H9 (cell line): ENCODE data around the gene RARG. TPM values are rescaled to one million over a fixed set of nuclear protein-coding genes. Genes with fewer than 3 reads are reported as not detected.

Experiments used
- DNase-seq: peaks from one replicate; pipeline ENCODE4 v3.0.0-alpha.2; 2017
- H2AFZ ChIP-seq: one replicate; pipeline ENCODE4 v1.6.1; 2013; ENCODE audit warnings: mild to moderate bottlenecking, low read length, control low read depth, moderate library complexity
- H2AK5ac ChIP-seq: 2 replicates; pipeline ENCODE4 v1.6.1; 2013; ENCODE audit warnings: low read length, control low read depth, mixed read lengths; ENCODE audit not compliant: insufficient read length
- H2BK120ac ChIP-seq: one replicate; pipeline ENCODE4 v1.6.1; 2013; ENCODE audit warnings: low read depth, mild to moderate bottlenecking, low read length, control low read depth, inconsistent platforms; ENCODE audit not compliant: poor library complexity, severe bottlenecking
- H2BK12ac ChIP-seq: 2 replicates; pipeline ENCODE4 v1.6.1; 2013; ENCODE audit warnings: low read length, control low read depth, mixed read lengths, low read depth; ENCODE audit not compliant: insufficient read length
- H2BK15ac ChIP-seq: 2 replicates; pipeline ENCODE4 v1.6.1; 2013; ENCODE audit warnings: low read depth, low read length, control low read depth
- H2BK20ac ChIP-seq: one replicate; pipeline ENCODE4 v1.6.1; 2013; ENCODE audit warnings: low read depth, mild to moderate bottlenecking, low read length, control low read depth, inconsistent platforms; ENCODE audit not compliant: poor library complexity, severe bottlenecking
- H2BK5ac ChIP-seq: 2 replicates; pipeline ENCODE4 v1.6.1; 2013; ENCODE audit warnings: low read length, control low read depth, mixed read lengths; ENCODE audit not compliant: insufficient read length
- H3K14ac ChIP-seq: 2 replicates; pipeline ENCODE4 v1.6.1; 2013; ENCODE audit warnings: low read length, control low read depth; ENCODE audit not compliant: insufficient read depth
- H3K18ac ChIP-seq: 2 replicates; pipeline ENCODE4 v1.6.1; 2013; ENCODE audit warnings: low read depth, mild to moderate bottlenecking, mixed read lengths, low read length, control low read depth; ENCODE audit not compliant: insufficient read length
- H3K23ac ChIP-seq: 2 replicates; pipeline ENCODE4 v1.6.1; 2013; ENCODE audit warnings: low read length, control low read depth, mixed read lengths, low read depth; ENCODE audit not compliant: insufficient read length
- H3K23me2 ChIP-seq: 2 replicates; pipeline ENCODE4 v1.6.1; 2013; ENCODE audit warnings: low read depth, mild to moderate bottlenecking, mixed read lengths, low read length, control low read depth; ENCODE audit not compliant: insufficient read length, poor library complexity, severe bottlenecking
- H3K27ac ChIP-seq: 2 replicates; pipeline ENCODE4 v1.5.1; 2013; ENCODE audit warnings: low read length, control low read depth, mixed read lengths, low read depth; ENCODE audit not compliant: insufficient read length
- H3K27me3 ChIP-seq: 2 replicates; pipeline ENCODE4 v1.6.1; 2013; ENCODE audit warnings: low read length, control low read depth, inconsistent platforms; ENCODE audit not compliant: insufficient read depth
- H3K4ac ChIP-seq: 2 replicates; pipeline ENCODE4 v1.6.1; 2013; ENCODE audit warnings: low read depth, mild to moderate bottlenecking, control low read depth, inconsistent platforms, low read length, moderate library complexity
- H3K4me1 ChIP-seq: 2 replicates; pipeline ENCODE4 v1.6.1; 2013; ENCODE audit warnings: low read length, control low read depth, inconsistent platforms; ENCODE audit not compliant: insufficient read depth
- H3K4me2 ChIP-seq: 2 replicates; pipeline ENCODE4 v1.6.1; 2013; ENCODE audit warnings: low read length, control low read depth, mixed read lengths; ENCODE audit not compliant: insufficient read length, insufficient read depth
- H3K56ac ChIP-seq: 2 replicates; pipeline ENCODE4 v1.6.1; 2013; ENCODE audit warnings: low read depth, mild to moderate bottlenecking, mixed read lengths, low read length, control low read depth; ENCODE audit not compliant: insufficient read length
- H3K79me1 ChIP-seq: 2 replicates; pipeline ENCODE4 v1.6.1; 2013; ENCODE audit warnings: low read depth, mild to moderate bottlenecking, moderate library complexity, low read length, control low read depth, inconsistent platforms; ENCODE audit not compliant: insufficient read depth, poor library complexity, severe bottlenecking
- H3K79me2 ChIP-seq: 2 replicates; pipeline ENCODE4 v1.6.1; 2013; ENCODE audit warnings: low read length, control low read depth, inconsistent platforms; ENCODE audit not compliant: insufficient read depth
- H3K9ac ChIP-seq: 2 replicates; pipeline ENCODE4 v1.6.1; 2013; ENCODE audit warnings: low read length, control low read depth, mixed read lengths; ENCODE audit not compliant: insufficient read length; ENCODE audit errors: extremely low read depth
- H3K9me3 ChIP-seq: one replicate; pipeline ENCODE4 v1.6.1; 2013; ENCODE audit warnings: low read depth, low read length, inconsistent platforms; ENCODE audit not compliant: control insufficient read depth
- H3T11ph ChIP-seq: one replicate; pipeline ENCODE4 v1.6.1; 2013; ENCODE audit warnings: mild to moderate bottlenecking, low read length, control low read depth, inconsistent platforms
- H4K20me1 ChIP-seq: one replicate; pipeline ENCODE4 v1.6.1; 2013; ENCODE audit not compliant: control insufficient read depth, insufficient read length, insufficient read depth
- H4K5ac ChIP-seq: 2 replicates; pipeline ENCODE4 v1.6.1; 2013; ENCODE audit warnings: low read depth, mild to moderate bottlenecking, mixed read lengths, low read length, control low read depth; ENCODE audit not compliant: insufficient read length
- H4K8ac ChIP-seq: replicated peaks from 2 replicates; pipeline ENCODE4 v1.6.1; 2013; ENCODE audit warnings: low read length, control low read depth, mixed read lengths, low read depth; ENCODE audit not compliant: insufficient read length
- H4K91ac ChIP-seq: 2 replicates; pipeline ENCODE4 v1.6.1; 2013; ENCODE audit warnings: low read depth, mild to moderate bottlenecking, moderate library complexity, mixed read lengths, low read length, control low read depth; ENCODE audit not compliant: insufficient read length
- H3K27ac Mint-ChIP-seq, 3 experiments: 2 replicates in 2 of 3; 3 replicates in 1 of 3; pipeline ENCODE4 v1.8.0; 2020 to 2021; ENCODE audit warnings: mixed read lengths in 3 of 3, mild to moderate bottlenecking in 1 of 3, moderate library complexity in 1 of 3
- H3K27me3 Mint-ChIP-seq: 2 replicates; pipeline ENCODE4 v1.8.0; 2021; ENCODE audit warnings: low read depth, mild to moderate bottlenecking, moderate library complexity, mixed read lengths
- H3K36me3 Mint-ChIP-seq, 3 experiments: 2 replicates in 2 of 3; 3 replicates in 1 of 3; pipeline ENCODE4 v1.8.0; 2020 to 2021; ENCODE audit warnings: low read depth in 3 of 3, mixed read lengths in 3 of 3; ENCODE audit not compliant: insufficient read depth in 1 of 3
- H3K4me1 Mint-ChIP-seq, 2 experiments: 2 replicates each; pipeline ENCODE4 v1.8.0; 2020; ENCODE audit warnings: mixed read lengths in 2 of 2
- H3K4me3 Mint-ChIP-seq, 2 experiments: 2 replicates in 1 of 2; 3 replicates in 1 of 2; pipeline ENCODE4 v1.8.0; 2020 to 2021; ENCODE audit warnings: mild to moderate bottlenecking in 2 of 2, mixed read lengths in 2 of 2, moderate library complexity in 1 of 2
- H3K9me3 Mint-ChIP-seq, 2 experiments: 2 replicates in 1 of 2; 3 replicates in 1 of 2; pipeline ENCODE4 v1.8.0; 2020; ENCODE audit warnings: mild to moderate bottlenecking in 2 of 2, mixed read lengths in 2 of 2, moderate library complexity in 1 of 2
- WGBS: extraction: QIAGEN DNeasy Blood & Tissue Kit; methylation state at CpG from one replicate; pipeline ENCODE4 v1.1.7; 2013; ENCODE audit warnings: missing lambda C conversion rate, low lambda C conversion rate, mixed read lengths; ENCODE audit not compliant: insufficient read length; ENCODE audit errors: extremely low coverage; 5-methylcytosine and 5-hydroxymethylcytosine counted together
- total RNA-seq: library from RNA; stranded (reverse); gene quantifications from 2 replicates; pipeline ENCODE4 v1.2.1, GENCODE V29; 2021
- TF ChIP-seq, protein P1 (sequence below): fragments of 200-600 bp; sonication (generic); conservative IDR thresholded peaks from 3 replicates; pipeline ENCODE4 v1.8.0; 2021; ENCODE audit warnings: antibody characterized with exemption, mild to moderate bottlenecking

RARG gene
- total RNA-seq, 1 experiment from 2014 or later, result 43.7 TPM

DNA sequence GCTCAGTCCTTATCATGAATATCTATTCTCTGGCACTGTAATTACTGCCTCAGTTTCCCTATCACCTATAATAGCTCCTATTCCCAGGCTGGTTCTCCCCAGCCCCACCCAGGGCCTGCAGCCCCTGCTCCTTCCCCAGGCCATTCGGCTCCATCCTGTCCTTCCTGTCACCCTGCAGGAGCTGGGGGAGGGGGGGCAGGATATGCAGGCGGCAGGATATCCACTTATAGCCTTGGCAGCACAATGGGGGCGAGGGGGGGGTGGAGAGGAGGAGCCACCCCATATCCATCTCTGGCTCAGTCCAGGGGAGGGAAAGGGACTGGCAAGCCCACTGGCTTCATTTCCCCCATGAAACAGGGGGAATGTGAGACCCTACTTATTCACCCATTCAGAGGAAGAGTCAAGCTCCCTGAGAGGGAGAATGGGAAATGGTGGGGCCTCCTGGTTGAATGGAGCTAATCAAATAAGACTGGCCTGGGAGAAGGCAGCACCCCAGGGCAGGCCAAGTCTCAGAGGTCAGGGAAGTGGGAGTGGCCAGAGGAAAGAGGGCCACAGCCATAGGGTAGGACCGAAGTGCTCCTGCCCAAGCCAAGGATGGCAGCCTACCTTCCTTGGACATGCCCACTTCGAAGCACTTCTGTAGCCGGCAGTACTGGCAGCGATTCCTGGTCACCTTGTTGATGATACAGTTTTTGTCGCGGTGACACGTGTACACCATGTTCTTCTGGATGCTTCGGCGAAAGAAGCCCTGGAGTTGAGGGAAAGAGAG is 17.1 kb downstream of the RARG start:
- peak; percentile 88 for DNase-seq
- Histone ChIP-seq H2AK5ac (no peak overlapping the region), H3K18ac (no peak overlapping the region), H3K79me2 (peaks cover 4% of the 10 kb centered on the region; the same call in 1 of the 2 replicates), H3K27ac (no peak overlapping the region), H3K4ac (no peak overlapping the region), H3K23ac (no peak overlapping the region), H3K23me2 (peaks cover 12% of the 10 kb centered on the region), H4K91ac (no peak overlapping the region), H3K9me3 (no peaks in the 10 kb centered on the region), H2BK12ac (no peak overlapping the region), H2BK15ac (no peak overlapping the region), H3K14ac (no peak overlapping the region), H4K5ac (no peak overlapping the region), H4K8ac (no peak overlapping the region), H2BK20ac (no peak overlapping the region), H2AFZ (no peak overlapping the region), H3K56ac (no peak overlapping the region), H3T11ph (no peak overlapping the region), H3K9ac (no peak overlapping the region), H3K79me1 (no peaks in the 10 kb centered on the region), H4K20me1 (no peaks in the 10 kb centered on the region), H2BK120ac (no peak overlapping the region), H3K27me3 (peaks cover 3% of the 10 kb centered on the region; the same call in 1 of the 2 replicates), H3K4me1 (peaks cover 33% of the 10 kb centered on the region; the same call in 1 of the 2 replicates), H2BK5ac (no peak overlapping the region), H3K4me2 (peak overlapping the region; percentile 9)
- Mint-ChIP-seq H3K9me3 (no peaks in the 10 kb centered on the region; a peak in 2 of 5 replicates), H3K27me3 (peaks cover 17% of the 10 kb centered on the region), H3K27ac (peak overlapping the region in 2 of 3 experiments; percentile 31 to 92; a peak in 2 of 7 replicates), H3K4me1 (peaks cover 62 to 65% of the 10 kb centered on the region in 2 experiments), H3K4me3 (peak overlapping the region; percentile 8 to 67; a peak in 4 of 5 replicates), H3K36me3 (peaks cover 20 to 59% (median 50%) of the 10 kb centered on the region in 3 experiments; a peak in 6 of 7 replicates)
- TF ChIP-seq, protein P1, sequence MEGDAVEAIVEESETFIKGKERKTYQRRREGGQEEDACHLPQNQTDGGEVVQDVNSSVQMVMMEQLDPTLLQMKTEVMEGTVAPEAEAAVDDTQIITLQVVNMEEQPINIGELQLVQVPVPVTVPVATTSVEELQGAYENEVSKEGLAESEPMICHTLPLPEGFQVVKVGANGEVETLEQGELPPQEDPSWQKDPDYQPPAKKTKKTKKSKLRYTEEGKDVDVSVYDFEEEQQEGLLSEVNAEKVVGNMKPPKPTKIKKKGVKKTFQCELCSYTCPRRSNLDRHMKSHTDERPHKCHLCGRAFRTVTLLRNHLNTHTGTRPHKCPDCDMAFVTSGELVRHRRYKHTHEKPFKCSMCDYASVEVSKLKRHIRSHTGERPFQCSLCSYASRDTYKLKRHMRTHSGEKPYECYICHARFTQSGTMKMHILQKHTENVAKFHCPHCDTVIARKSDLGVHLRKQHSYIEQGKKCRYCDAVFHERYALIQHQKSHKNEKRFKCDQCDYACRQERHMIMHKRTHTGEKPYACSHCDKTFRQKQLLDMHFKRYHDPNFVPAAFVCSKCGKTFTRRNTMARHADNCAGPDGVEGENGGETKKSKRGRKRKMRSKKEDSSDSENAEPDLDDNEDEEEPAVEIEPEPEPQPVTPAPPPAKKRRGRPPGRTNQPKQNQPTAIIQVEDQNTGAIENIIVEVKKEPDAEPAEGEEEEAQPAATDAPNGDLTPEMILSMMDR, result no peak
- no CpG with 5 or more reads among the region's 12 CpGs for WGBS
